DOHH2 (cell line): ENCODE measurements around the gene ZBTB49.

Source experiments
- EZH2phosphoT487 ChIP-seq: fragments of 200-600 bp; sonication (generic); IDR thresholded peaks from 2 replicates; pipeline ENCODE4 v1.6.1; 2017; ENCODE audit warnings: borderline replicate concordance, mild to moderate bottlenecking, antibody characterized with exemption, low read length, moderate library complexity, mixed read lengths
- TF ChIP-seq, protein P1 (sequence below): fragments of 200-600 bp; sonication (generic); IDR thresholded peaks from one replicate; pipeline ENCODE4 v1.5.1; 2014; ENCODE audit warnings: antibody characterized with exemption, mild to moderate bottlenecking, low read depth, low read length; ENCODE audit not compliant: poor library complexity, severe bottlenecking

DNA sequence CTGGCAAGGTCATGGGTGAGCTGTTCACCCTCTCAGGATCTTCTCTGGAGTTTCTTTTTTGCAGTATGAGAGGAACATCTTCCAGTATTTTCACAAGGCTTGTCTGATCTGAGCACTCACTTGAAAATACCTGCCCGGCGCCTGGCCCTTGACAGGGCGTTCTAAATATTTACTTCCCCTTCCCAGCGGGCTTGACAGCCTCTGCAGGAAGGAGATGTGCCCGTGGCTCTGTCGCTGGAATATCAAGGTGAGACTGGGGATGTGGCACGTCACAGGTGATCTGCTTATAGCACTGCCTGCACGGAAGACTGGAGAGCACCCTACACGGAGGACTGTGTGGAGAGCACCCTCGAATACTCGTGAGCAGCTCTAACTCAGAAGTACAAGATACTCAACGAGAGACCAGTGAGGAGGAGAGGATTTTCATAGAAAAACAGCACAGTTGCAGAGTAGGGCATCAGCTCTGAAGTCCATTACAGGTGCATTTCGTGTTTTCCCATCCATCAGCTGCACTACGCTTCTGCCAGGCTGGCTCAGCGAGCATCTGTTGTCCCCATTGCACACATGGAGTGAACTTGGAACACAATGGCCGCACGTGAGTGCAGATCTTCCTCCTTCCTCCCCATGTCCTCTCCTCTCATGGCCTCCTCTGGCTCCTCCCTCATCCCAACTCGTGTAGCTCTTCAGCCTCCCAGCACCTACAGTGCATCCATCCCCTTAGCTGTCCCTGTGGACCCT lies 32.1 kb downstream of the ZBTB49 start:
- TF ChIP-seq, protein P1, sequence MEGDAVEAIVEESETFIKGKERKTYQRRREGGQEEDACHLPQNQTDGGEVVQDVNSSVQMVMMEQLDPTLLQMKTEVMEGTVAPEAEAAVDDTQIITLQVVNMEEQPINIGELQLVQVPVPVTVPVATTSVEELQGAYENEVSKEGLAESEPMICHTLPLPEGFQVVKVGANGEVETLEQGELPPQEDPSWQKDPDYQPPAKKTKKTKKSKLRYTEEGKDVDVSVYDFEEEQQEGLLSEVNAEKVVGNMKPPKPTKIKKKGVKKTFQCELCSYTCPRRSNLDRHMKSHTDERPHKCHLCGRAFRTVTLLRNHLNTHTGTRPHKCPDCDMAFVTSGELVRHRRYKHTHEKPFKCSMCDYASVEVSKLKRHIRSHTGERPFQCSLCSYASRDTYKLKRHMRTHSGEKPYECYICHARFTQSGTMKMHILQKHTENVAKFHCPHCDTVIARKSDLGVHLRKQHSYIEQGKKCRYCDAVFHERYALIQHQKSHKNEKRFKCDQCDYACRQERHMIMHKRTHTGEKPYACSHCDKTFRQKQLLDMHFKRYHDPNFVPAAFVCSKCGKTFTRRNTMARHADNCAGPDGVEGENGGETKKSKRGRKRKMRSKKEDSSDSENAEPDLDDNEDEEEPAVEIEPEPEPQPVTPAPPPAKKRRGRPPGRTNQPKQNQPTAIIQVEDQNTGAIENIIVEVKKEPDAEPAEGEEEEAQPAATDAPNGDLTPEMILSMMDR, result no peak
- no peak for TF ChIP-seq EZH2phosphoT487
